Measurements from ENCODE around the gene YWHAH.
"Not testable (repeated sequence)": the region's sequence is repeated elsewhere in the genome, so short reads cannot be mapped to it uniquely, and the experiment has no call there.

The YWHAH gene

DNA sequence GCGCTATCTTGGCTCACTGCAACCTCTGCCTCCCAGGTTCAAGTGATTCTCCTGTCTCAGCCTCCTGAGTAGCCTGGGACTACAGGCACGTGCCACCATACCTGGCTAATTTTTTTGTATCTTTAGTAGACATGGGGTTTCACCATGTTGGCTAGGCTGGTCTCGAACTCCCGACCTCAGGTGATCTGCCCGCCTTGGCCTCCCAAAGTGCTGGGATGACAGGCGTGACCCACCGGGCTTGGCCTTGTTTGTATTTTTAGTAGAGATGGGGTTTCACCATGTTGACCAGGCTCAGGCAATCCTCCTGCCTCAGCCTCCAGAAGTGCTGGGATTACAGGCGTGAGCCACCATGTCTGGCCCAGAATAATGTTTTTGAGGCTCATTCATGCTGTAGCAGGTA is 37.6 kb downstream of the YWHAH start:
- not testable (repeated sequence) for DNase-seq (ENCODE audit: low read depth)

- DNase-seq (ENCODE audit: low read depth): no peak
Measured at GRCh38 chr22:31983911-31984656, 39.7 kb downstream of the YWHAH start.

- DNase-seq (ENCODE audit: low read depth): no peak
Measured at GRCh38 chr22:31987218-31987617, 42.9 kb downstream of the YWHAH start.

DNA sequence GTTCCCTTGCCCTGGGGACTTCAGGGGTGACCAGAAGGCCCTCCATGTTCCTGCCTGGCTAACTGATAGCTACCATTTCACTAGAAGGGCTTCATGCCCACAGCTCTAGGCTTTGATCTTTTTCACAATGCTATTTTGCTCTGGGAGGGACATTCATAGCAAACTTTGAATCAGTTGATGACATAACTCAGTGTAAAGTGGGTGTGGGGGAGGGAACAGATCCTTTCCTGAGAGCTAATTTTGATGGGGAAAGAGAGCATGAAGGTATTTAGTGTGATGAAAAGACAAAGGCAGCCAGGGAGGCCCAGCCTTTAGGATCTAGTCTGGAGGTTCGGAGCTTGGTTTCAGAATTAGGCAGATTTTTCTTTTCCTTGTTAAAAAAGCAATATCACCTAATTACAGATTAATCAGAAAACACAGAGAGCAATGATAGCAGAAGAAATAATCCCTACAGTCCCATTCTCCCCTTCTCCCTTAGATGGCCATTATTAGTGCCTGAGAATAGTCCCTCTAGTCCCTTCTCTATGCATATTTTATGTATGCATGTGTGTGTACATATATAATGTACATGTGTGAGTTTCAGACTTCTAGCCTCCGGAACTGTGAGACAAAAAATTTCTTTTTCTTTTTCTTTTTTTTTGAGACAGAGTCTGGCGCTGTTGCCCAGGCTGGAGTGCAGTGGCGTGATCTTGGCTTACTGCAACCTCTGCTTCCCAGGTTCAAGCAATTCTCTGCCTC is 46.9 kb downstream of the YWHAH start:
- no peak for DNase-seq (ENCODE audit: low read depth)

DNA sequence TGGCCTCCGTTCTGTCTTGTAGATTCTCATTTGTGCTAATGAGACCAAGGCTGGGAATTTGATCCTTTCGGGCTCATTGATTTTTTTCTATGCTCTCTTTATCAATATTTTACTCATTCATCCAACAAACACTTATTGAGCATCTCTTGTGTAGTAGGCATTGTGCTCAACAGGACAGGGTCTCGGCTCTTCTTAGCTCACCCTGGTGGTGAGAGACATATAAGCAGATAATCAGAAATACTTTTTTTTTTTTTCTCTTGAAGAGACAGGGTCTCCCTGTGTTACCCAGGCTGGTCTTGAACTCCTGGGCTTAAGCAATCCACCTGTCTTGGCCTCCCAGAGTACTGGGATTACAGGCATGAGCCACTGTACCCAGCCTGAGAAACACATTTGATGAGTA is 50.7 kb downstream of the YWHAH start:
- DNase-seq (ENCODE audit: low read depth): no peak

DNA sequence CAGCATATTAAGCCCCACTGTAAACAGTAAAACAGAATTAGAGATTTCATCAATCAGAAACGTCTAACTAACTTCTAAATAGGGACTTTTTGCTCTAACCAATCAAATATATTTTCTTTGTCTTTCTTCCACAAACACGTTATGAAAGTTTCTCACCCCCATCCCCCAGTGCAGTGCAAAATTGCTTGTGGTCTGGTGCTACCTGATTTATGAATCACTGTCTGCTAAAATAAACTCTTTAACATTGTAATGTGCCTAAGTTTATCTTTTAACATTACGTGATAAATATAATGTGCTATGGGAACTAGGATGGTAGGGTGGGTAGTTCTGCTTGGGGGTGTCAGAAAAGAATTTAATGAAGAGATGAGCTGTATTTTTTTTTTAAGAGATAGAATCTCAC is 51.5 kb downstream of the YWHAH start:
- DNase-seq (ENCODE audit: low read depth): no peak

GRCh38 chr22:31998784-31999385 is 54.5 kb downstream of the YWHAH start:
- no peak for DNase-seq (ENCODE audit: low read depth)

DNA sequence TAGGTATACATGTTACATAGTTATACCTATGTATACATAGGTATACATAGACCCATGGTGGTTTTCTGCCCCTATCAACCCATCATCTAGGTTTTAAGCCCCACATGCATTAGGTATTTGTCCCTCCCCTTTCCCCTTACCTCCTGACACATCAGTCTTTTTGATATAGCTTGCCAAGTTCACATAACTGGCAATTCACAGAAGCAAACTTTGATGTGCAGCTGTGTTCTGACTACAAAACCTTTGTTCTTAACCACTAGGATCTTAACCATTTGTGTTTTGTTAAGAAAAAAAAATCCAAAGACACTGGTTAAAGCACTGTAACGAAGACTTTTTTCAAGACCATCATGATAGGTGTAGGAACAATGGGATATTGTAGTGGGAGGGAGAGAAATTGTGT is 55.8 kb downstream of the YWHAH start:
- no peak for DNase-seq (ENCODE audit: low read depth)

DNA sequence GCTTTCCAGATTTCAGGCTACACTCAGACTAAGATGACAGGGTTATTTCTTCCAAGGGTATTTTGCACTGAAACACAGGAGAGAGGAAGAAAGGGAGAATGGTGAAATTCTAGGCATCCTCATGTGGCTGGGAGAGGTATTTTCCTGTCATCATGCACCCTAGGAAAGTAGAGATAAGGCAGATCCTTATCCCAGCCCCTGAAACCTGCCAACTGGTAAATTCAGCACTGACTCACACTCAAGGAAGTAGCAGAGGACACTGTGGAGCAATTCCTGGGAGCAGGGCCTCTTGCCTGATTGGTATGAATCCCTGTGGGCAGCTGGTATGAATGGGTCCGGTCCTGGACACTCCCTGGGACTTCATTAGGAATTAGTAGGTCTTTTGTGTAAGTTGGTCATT is 61.1 kb downstream of the YWHAH start:
- peak; percentile 34 for DNase-seq (ENCODE audit: low read depth)
